Measurements from ENCODE around the gene TCEA3. TPM values are rescaled to one million over a fixed set of nuclear protein-coding genes. Genes with fewer than 3 reads are reported as not detected.

The TCEA3 gene
- total RNA-seq, 1 donor from 2014 or later, result 16.9 TPM

GRCh38 chr1:23395849-23396248, 28.7 kb downstream of the TCEA3 start:
- no peaks in the 10 kb centered on the region for H3K27me3 Mint-ChIP-seq (ENCODE audit: low read depth)
- H3K9me3 Mint-ChIP-seq (ENCODE audit: low read depth), result no peaks in the 10 kb centered on the region
- H3K36me3 Mint-ChIP-seq (ENCODE audit: low read depth), result peaks cover 3% of the 10 kb centered on the region
- DNase-seq (ENCODE audit: low spot score), result no peak
- peaks cover 2% of the 10 kb centered on the region for H3K4me1 Mint-ChIP-seq (ENCODE audit: low read depth)
- no peak overlapping the region for H3K4me3 Mint-ChIP-seq (ENCODE audit: unreplicated experiment)
- TF ChIP-seq CTCF (IDR thresholded peaks at IDR 0.05), result no peak
- no peak overlapping the region for H3K27ac Mint-ChIP-seq (ENCODE audit: unreplicated experiment)

GRCh38 chr1:23395154-23395724, 29.3 kb downstream of the TCEA3 start:
- H3K4me3 Mint-ChIP-seq (ENCODE audit: unreplicated experiment), result no peak overlapping the region
- H3K4me1 Mint-ChIP-seq (ENCODE audit: low read depth), result peaks cover 5% of the 10 kb centered on the region
- TF ChIP-seq CTCF (IDR thresholded peaks at IDR 0.05), result no peak
- H3K9me3 Mint-ChIP-seq (ENCODE audit: low read depth), result no peaks in the 10 kb centered on the region
- H3K27ac Mint-ChIP-seq (ENCODE audit: unreplicated experiment), result peak overlapping the region; percentile 83
- peaks cover 3% of the 10 kb centered on the region for H3K36me3 Mint-ChIP-seq (ENCODE audit: low read depth)
- no peaks in the 10 kb centered on the region for H3K27me3 Mint-ChIP-seq (ENCODE audit: low read depth)
- no peak for DNase-seq (ENCODE audit: low spot score)

- peak; percentile 37 for TF ChIP-seq CTCF (IDR thresholded peaks at IDR 0.05)
- peaks cover 5% of the 10 kb centered on the region for H3K4me1 Mint-ChIP-seq (ENCODE audit: low read depth)
- H3K27me3 Mint-ChIP-seq (ENCODE audit: low read depth), result no peaks in the 10 kb centered on the region
- peaks cover 3% of the 10 kb centered on the region for H3K36me3 Mint-ChIP-seq (ENCODE audit: low read depth)
- H3K9me3 Mint-ChIP-seq (ENCODE audit: low read depth), result no peaks in the 10 kb centered on the region
- H3K4me3 Mint-ChIP-seq (ENCODE audit: unreplicated experiment), result no peak overlapping the region
- peak overlapping the region; percentile 83 for H3K27ac Mint-ChIP-seq (ENCODE audit: unreplicated experiment)
- no peak for DNase-seq (ENCODE audit: low spot score)
These were observed 29.9 kb downstream of the TCEA3 start for GRCh38 chr1:23394684-23395083.

GRCh38 chr1:23394181-23394580, 30.4 kb downstream of the TCEA3 start:
- no peaks in the 10 kb centered on the region for H3K9me3 Mint-ChIP-seq (ENCODE audit: low read depth)
- peaks cover 5% of the 10 kb centered on the region for H3K4me1 Mint-ChIP-seq (ENCODE audit: low read depth)
- peak overlapping the region; percentile 83 for H3K27ac Mint-ChIP-seq (ENCODE audit: unreplicated experiment)
- H3K27me3 Mint-ChIP-seq (ENCODE audit: low read depth), result no peaks in the 10 kb centered on the region
- TF ChIP-seq CTCF (IDR thresholded peaks at IDR 0.05), result no peak
- peaks cover 3% of the 10 kb centered on the region for H3K36me3 Mint-ChIP-seq (ENCODE audit: low read depth)
- DNase-seq (ENCODE audit: low spot score), result no peak
- H3K4me3 Mint-ChIP-seq (ENCODE audit: unreplicated experiment), result no peak overlapping the region

- DNase-seq (ENCODE audit: low spot score), result no peak
- H3K4me1 Mint-ChIP-seq (ENCODE audit: low read depth), result peaks cover 5% of the 10 kb centered on the region
- H3K36me3 Mint-ChIP-seq (ENCODE audit: low read depth), result peaks cover 3% of the 10 kb centered on the region
- no peak for TF ChIP-seq CTCF (IDR thresholded peaks at IDR 0.05)
- H3K4me3 Mint-ChIP-seq (ENCODE audit: unreplicated experiment), result no peak overlapping the region
- peak overlapping the region; percentile 83 for H3K27ac Mint-ChIP-seq (ENCODE audit: unreplicated experiment)
- no peaks in the 10 kb centered on the region for H3K9me3 Mint-ChIP-seq (ENCODE audit: low read depth)
- H3K27me3 Mint-ChIP-seq (ENCODE audit: low read depth), result no peaks in the 10 kb centered on the region
These were observed 30.8 kb downstream of the TCEA3 start for GRCh38 chr1:23393706-23394105.
